ENCODE results near the gene CEP164. TPM values are rescaled to one million over a fixed set of nuclear protein-coding genes. Genes with fewer than 3 reads are reported as not detected.

Gene CEP164
- total RNA-seq, 1 donor from 2014 or later = 40.1 TPM

- Mint-ChIP-seq H3K4me3 (ENCODE audit: unreplicated experiment) (no peak overlapping the region), H3K36me3 (ENCODE audit: unreplicated experiment) (peaks cover 64% of the 10 kb centered on the region)
- DNase-seq (ENCODE audit: extremely low spot score, unreplicated experiment) = no peak
These were observed 79.4 kb downstream of the CEP164 start for GRCh38 chr11:117407016-117407415.

GRCh38 chr11:117408356-117408755, 80.7 kb downstream of the CEP164 start:
- TF ChIP-seq CTCF (IDR thresholded peaks at IDR 0.05) = no peak
- Mint-ChIP-seq H3K4me3 (ENCODE audit: unreplicated experiment) (no peak overlapping the region), H3K36me3 (ENCODE audit: unreplicated experiment) (peaks cover 55% of the 10 kb centered on the region), H3K27me3 (ENCODE audit: unreplicated experiment) (no peaks in the 10 kb centered on the region), H3K27ac (ENCODE audit: unreplicated experiment) (no peak overlapping the region), H3K9me3 (ENCODE audit: unreplicated experiment) (no peaks in the 10 kb centered on the region), H3K4me1 (ENCODE audit: unreplicated experiment) (peaks cover 9% of the 10 kb centered on the region)
- no peak for DNase-seq (ENCODE audit: extremely low spot score, unreplicated experiment)

More at GRCh38 chr11:117407016-117407415, 79.4 kb downstream of the CEP164 start:
- no peak overlapping the region for H3K27ac Mint-ChIP-seq (ENCODE audit: unreplicated experiment)
- TF ChIP-seq CTCF (IDR thresholded peaks at IDR 0.05) = no peak
- H3K9me3 Mint-ChIP-seq (ENCODE audit: unreplicated experiment) = no peaks in the 10 kb centered on the region
- H3K27me3 Mint-ChIP-seq (ENCODE audit: unreplicated experiment) = no peaks in the 10 kb centered on the region
- peaks cover 9% of the 10 kb centered on the region for H3K4me1 Mint-ChIP-seq (ENCODE audit: unreplicated experiment)

- Mint-ChIP-seq H3K36me3 (ENCODE audit: unreplicated experiment) (peaks cover 47% of the 10 kb centered on the region), H3K9me3 (ENCODE audit: unreplicated experiment) (no peaks in the 10 kb centered on the region), H3K27me3 (ENCODE audit: unreplicated experiment) (no peaks in the 10 kb centered on the region), H3K4me1 (ENCODE audit: unreplicated experiment) (peaks cover 9% of the 10 kb centered on the region), H3K4me3 (ENCODE audit: unreplicated experiment) (no peak overlapping the region), H3K27ac (ENCODE audit: unreplicated experiment) (no peak overlapping the region)
- DNase-seq (ENCODE audit: extremely low spot score, unreplicated experiment) = no peak
- TF ChIP-seq CTCF (IDR thresholded peaks at IDR 0.05) = no peak
These were observed 81.9 kb downstream of the CEP164 start for GRCh38 chr11:117409511-117409910.

- DNase-seq (ENCODE audit: extremely low spot score, unreplicated experiment) = no peak
- Mint-ChIP-seq H3K4me3 (ENCODE audit: unreplicated experiment) (no peak overlapping the region), H3K4me1 (ENCODE audit: unreplicated experiment) (peaks cover 9% of the 10 kb centered on the region), H3K27me3 (ENCODE audit: unreplicated experiment) (no peaks in the 10 kb centered on the region), H3K27ac (ENCODE audit: unreplicated experiment) (no peak overlapping the region), H3K9me3 (ENCODE audit: unreplicated experiment) (no peaks in the 10 kb centered on the region), H3K36me3 (ENCODE audit: unreplicated experiment) (peaks cover 42% of the 10 kb centered on the region)
- no peak for TF ChIP-seq CTCF (IDR thresholded peaks at IDR 0.05)
These were observed 82.6 kb downstream of the CEP164 start for GRCh38 chr11:117410238-117410637.

- H3K4me3 Mint-ChIP-seq (ENCODE audit: unreplicated experiment) = no peak overlapping the region
- DNase-seq (ENCODE audit: extremely low spot score, unreplicated experiment) = no peak
- peaks cover 9% of the 10 kb centered on the region for H3K4me1 Mint-ChIP-seq (ENCODE audit: unreplicated experiment)
- H3K36me3 Mint-ChIP-seq (ENCODE audit: unreplicated experiment) = peaks cover 34% of the 10 kb centered on the region
- H3K27ac Mint-ChIP-seq (ENCODE audit: unreplicated experiment) = peak overlapping the region; percentile 60
- H3K9me3 Mint-ChIP-seq (ENCODE audit: unreplicated experiment) = no peaks in the 10 kb centered on the region
- no peak for TF ChIP-seq CTCF (IDR thresholded peaks at IDR 0.05)
- H3K27me3 Mint-ChIP-seq (ENCODE audit: unreplicated experiment) = no peaks in the 10 kb centered on the region
These were observed 83.4 kb downstream of the CEP164 start for GRCh38 chr11:117410861-117411710.
